ENCODE measurements around the gene FBXO46. TPM values are rescaled to one million over a fixed set of nuclear protein-coding genes. Genes with fewer than 3 reads are reported as not detected.

Gene FBXO46
- total and polyA plus RNA-seq, 2 of the 13 experiments (the other 11 are each of a cell fraction or from before 2014, with no cell fraction given), result 6.2 to 6.4 TPM

DNA sequence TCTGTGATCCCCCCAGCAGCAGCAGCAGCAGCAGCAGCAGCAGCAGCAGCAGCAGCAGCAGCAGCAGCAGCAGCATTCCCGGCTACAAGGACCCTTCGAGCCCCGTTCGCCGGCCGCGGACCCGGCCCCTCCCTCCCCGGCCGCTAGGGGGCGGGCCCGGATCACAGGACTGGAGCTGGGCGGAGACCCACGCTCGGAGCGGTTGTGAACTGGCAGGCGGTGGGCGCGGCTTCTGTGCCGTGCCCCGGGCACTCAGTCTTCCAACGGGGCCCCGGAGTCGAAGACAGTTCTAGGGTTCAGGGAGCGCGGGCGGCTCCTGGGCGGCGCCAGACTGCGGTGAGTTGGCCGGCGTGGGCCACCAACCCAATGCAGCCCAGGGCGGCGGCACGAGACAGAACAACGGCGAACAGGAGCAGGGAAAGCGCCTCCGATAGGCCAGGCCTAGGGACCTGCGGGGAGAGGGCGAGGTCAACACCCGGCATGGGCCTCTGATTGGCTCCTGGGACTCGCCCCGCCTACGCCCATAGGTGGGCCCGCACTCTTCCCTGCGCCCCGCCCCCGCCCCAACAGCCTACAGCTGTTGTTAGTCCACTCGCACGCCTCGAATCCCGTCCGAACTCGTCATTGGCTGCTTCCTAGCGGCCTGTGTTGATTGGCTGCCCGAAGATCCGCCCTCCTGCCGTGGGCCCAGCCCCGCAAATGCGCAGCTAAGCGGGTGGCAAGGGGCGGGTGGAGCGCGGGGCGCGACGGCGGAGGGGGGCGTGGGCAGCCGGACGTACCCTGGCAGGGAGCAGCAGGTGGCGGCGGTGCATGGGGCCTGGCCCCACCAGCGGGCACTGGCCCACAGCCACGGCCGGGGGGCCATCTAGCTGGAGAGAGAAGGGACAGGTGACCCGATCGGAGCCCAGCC lies 39.8 kb upstream of the FBXO46 start (continued):
- TF ChIP-seq, protein P1, sequence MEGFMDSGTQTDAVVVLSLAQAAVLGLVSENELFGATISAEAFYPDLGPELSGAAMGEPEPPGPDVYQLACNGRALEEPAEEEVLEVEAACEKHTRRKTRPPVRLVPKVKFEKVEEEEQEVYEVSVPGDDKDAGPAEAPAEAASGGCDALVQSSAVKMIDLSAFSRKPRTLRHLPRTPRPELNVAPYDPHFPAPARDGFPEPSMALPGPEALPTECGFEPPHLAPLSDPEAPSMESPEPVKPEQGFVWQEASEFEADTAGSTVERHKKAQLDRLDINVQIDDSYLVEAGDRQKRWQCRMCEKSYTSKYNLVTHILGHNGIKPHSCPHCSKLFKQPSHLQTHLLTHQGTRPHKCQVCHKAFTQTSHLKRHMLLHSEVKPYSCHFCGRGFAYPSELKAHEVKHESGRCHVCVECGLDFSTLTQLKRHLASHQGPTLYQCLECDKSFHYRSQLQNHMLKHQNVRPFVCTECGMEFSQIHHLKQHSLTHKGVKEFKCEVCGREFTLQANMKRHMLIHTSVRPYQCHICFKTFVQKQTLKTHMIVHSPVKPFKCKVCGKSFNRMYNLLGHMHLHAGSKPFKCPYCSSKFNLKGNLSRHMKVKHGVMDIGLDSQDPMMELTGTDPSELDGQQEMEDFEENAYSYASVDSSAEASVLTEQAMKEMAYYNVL (CRISPR knock-in tag; IDR thresholded peaks at IDR 0.05; ENCODE audit: borderline replicate concordance), result no peak; the same call in 1 of the 2 replicates
- TF ChIP-seq, protein P2, sequence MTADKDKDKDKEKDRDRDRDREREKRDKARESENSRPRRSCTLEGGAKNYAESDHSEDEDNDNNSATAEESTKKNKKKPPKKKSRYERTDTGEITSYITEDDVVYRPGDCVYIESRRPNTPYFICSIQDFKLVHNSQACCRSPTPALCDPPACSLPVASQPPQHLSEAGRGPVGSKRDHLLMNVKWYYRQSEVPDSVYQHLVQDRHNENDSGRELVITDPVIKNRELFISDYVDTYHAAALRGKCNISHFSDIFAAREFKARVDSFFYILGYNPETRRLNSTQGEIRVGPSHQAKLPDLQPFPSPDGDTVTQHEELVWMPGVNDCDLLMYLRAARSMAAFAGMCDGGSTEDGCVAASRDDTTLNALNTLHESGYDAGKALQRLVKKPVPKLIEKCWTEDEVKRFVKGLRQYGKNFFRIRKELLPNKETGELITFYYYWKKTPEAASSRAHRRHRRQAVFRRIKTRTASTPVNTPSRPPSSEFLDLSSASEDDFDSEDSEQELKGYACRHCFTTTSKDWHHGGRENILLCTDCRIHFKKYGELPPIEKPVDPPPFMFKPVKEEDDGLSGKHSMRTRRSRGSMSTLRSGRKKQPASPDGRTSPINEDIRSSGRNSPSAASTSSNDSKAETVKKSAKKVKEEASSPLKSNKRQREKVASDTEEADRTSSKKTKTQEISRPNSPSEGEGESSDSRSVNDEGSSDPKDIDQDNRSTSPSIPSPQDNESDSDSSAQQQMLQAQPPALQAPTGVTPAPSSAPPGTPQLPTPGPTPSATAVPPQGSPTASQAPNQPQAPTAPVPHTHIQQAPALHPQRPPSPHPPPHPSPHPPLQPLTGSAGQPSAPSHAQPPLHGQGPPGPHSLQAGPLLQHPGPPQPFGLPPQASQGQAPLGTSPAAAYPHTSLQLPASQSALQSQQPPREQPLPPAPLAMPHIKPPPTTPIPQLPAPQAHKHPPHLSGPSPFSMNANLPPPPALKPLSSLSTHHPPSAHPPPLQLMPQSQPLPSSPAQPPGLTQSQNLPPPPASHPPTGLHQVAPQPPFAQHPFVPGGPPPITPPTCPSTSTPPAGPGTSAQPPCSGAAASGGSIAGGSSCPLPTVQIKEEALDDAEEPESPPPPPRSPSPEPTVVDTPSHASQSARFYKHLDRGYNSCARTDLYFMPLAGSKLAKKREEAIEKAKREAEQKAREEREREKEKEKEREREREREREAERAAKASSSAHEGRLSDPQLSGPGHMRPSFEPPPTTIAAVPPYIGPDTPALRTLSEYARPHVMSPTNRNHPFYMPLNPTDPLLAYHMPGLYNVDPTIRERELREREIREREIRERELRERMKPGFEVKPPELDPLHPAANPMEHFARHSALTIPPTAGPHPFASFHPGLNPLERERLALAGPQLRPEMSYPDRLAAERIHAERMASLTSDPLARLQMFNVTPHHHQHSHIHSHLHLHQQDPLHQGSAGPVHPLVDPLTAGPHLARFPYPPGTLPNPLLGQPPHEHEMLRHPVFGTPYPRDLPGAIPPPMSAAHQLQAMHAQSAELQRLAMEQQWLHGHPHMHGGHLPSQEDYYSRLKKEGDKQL (CRISPR knock-in tag; IDR thresholded peaks at IDR 0.05; ENCODE audit: low read depth), result 0 out of 2 replicates have a peak, but pooled peaks have one; percentile 3
- TF ChIP-seq KLF12 (CRISPR knock-in tag; IDR thresholded peaks at IDR 0.05; ENCODE audit: borderline replicate concordance) (peak; percentile 58; the same call in 1 of the 2 replicates), BCL6 (CRISPR knock-in tag; IDR thresholded peaks at IDR 0.05) (no peak; the same call in 1 of the 2 replicates), KLF13 (CRISPR knock-in tag; IDR thresholded peaks at IDR 0.05) (0 out of 2 replicates have a peak, but pooled peaks have one; percentile 57), HNRNPH1 (optimal IDR thresholded peaks at IDR 0.05; ENCODE audit: low read depth, low read length) (no peak), THYN1 (CRISPR knock-in tag; IDR thresholded peaks at IDR 0.05; ENCODE audit: borderline replicate concordance, low read depth) (peak; percentile 81; the same call in 1 of the 2 replicates), ZC3H13 (CRISPR knock-in tag; IDR thresholded peaks at IDR 0.05) (peak; percentile 99), HOXA7 (CRISPR knock-in tag; IDR thresholded peaks at IDR 0.05) (no peak), ZNF598 (CRISPR knock-in tag; IDR thresholded peaks at IDR 0.05; ENCODE audit: borderline replicate concordance) (peak; percentile 95), ZNF550 (CRISPR knock-in tag; IDR thresholded peaks at IDR 0.05; ENCODE audit: borderline replicate concordance) (no peak), ZSCAN21 (CRISPR knock-in tag; IDR thresholded peaks at IDR 0.05; ENCODE audit: borderline replicate concordance) (no peak; the same call in none of the 2 replicates), ZNF850 (CRISPR knock-in tag; conservative IDR thresholded peaks at IDR 0.05) (no peak; the same call in 1 of the 2 replicates), SMARCE1 (IDR thresholded peaks at IDR 0.05; ENCODE audit: borderline replicate concordance) (no peak), YEATS4 (CRISPR knock-in tag; IDR thresholded peaks at IDR 0.05; ENCODE audit: borderline replicate concordance) (peak; percentile 75; the same call in 1 of the 2 replicates), BORCS8-MEF2B (CRISPR knock-in tag; IDR thresholded peaks at IDR 0.05) (peak; percentile 75), KLF11 (CRISPR knock-in tag; IDR thresholded peaks at IDR 0.05) (peak; percentile 83; the same call in 1 of the 2 replicates), HMG20A (CRISPR knock-in tag; IDR thresholded peaks at IDR 0.05; ENCODE audit: borderline replicate concordance) (no peak), ZNF256 (CRISPR knock-in tag; conservative IDR thresholded peaks at IDR 0.05) (peak; percentile 29)
- TF ChIP-seq, protein P3, sequence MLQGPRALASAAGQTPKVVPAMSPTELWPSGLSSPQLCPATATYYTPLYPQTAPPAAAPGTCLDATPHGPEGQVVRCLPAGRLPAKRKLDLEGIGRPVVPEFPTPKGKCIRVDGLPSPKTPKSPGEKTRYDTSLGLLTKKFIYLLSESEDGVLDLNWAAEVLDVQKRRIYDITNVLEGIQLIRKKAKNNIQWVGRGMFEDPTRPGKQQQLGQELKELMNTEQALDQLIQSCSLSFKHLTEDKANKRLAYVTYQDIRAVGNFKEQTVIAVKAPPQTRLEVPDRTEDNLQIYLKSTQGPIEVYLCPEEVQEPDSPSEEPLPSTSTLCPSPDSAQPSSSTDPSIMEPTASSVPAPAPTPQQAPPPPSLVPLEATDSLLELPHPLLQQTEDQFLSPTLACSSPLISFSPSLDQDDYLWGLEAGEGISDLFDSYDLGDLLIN (CRISPR knock-in tag; IDR thresholded peaks at IDR 0.05; ENCODE audit: borderline replicate concordance), result no peak
